ENCODE measurements around the gene KLHL42. TPM values are rescaled to one million over a fixed set of nuclear protein-coding genes. Genes with fewer than 3 reads are reported as not detected.

KLHL42 gene
- total and polyA plus RNA-seq, 2 of the 13 experiments (the other 11 are each of a cell fraction or from before 2014, with no cell fraction given): 13.5 to 14.0 TPM

DNA sequence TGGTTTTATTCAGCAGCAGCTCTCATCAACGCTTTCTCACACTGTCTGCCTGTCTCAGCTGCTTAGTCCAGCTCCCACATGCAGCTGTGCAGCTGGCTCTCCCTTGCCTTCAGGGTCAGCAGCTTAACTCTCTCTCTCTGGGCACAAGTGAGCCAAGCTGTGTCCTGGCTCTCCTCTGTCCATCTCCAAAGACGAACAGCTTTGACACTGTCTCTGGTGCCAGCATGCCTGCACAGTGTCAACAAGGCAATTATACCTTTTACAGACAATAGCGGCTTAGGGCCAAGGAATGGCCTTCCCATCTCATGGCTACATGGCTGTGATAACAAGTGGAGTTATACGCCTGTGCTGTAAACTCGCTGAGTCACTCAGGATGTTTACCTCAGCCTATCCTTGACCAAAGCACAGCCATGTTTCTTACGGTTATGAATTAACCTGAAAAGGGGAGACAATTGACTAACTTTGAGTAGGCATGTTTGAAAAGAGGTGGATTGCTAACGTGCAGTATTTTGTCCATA, 38.4 kb downstream of the KLHL42 start (continued):
- TF ChIP-seq GFI1 (CRISPR knock-in tag; IDR thresholded peaks at IDR 0.05; ENCODE audit: borderline replicate concordance) (no peak), SOX13 (IDR thresholded peaks at IDR 0.05) (no peak), SOX13 (CRISPR knock-in tag; conservative IDR thresholded peaks at IDR 0.05 in 1 of 2, IDR thresholded peaks at IDR 0.05 in 1 of 2) (peak; percentile 35 to 76; a peak in 2 of 4 replicates), ZNF101 (CRISPR knock-in tag; IDR thresholded peaks at IDR 0.05; ENCODE audit: borderline replicate concordance, low read depth) (no peak), ZNF354B (CRISPR knock-in tag; IDR thresholded peaks at IDR 0.05) (no peak), EP300 (IDR thresholded peaks at IDR 0.05; ENCODE audit: low read depth in 2 of 2, low read length in 2 of 2) (peak in 1 of 2 experiments; percentile 18; a peak in 1 of 4 replicates), EP300 (CRISPR knock-in tag; IDR thresholded peaks at IDR 0.05; ENCODE audit: borderline replicate concordance) (no peak), GATAD2A (CRISPR knock-in tag; IDR thresholded peaks at IDR 0.05) (peak; percentile 71), ZSCAN21 (CRISPR knock-in tag; IDR thresholded peaks at IDR 0.05; ENCODE audit: borderline replicate concordance) (no peak), FOSL2 (CRISPR knock-in tag; IDR thresholded peaks at IDR 0.05) (peak; percentile 83), GABPA (IDR thresholded peaks at IDR 0.05; ENCODE audit: low read depth, low read length) (no peak), GABPA (CRISPR knock-in tag; IDR thresholded peaks at IDR 0.05; ENCODE audit: low read depth) (peak; percentile 16; the same call in 1 of the 2 replicates), TGIF2 (CRISPR knock-in tag; IDR thresholded peaks at IDR 0.05) (no peak), YY1 (IDR thresholded peaks at IDR 0.05; ENCODE audit: insufficient read depth, insufficient replicate concordance, low read depth, low read length) (no peak), RAD21 (CRISPR knock-in tag; IDR thresholded peaks at IDR 0.05) (no peak), TOPORS (CRISPR knock-in tag; IDR thresholded peaks at IDR 0.05) (no peak), ZMYM3 (CRISPR knock-in tag; IDR thresholded peaks at IDR 0.05) (0 out of 2 replicates have a peak, but pooled peaks have one; percentile 19), THAP8 (CRISPR knock-in tag; IDR thresholded peaks at IDR 0.05; ENCODE audit: borderline replicate concordance) (no peak), LCORL (IDR thresholded peaks at IDR 0.05) (no peak), LCORL (CRISPR knock-in tag; IDR thresholded peaks at IDR 0.05) (no peak), ZNF335 (CRISPR knock-in tag; IDR thresholded peaks at IDR 0.05) (no peak)
- TF ChIP-seq, protein P1, sequence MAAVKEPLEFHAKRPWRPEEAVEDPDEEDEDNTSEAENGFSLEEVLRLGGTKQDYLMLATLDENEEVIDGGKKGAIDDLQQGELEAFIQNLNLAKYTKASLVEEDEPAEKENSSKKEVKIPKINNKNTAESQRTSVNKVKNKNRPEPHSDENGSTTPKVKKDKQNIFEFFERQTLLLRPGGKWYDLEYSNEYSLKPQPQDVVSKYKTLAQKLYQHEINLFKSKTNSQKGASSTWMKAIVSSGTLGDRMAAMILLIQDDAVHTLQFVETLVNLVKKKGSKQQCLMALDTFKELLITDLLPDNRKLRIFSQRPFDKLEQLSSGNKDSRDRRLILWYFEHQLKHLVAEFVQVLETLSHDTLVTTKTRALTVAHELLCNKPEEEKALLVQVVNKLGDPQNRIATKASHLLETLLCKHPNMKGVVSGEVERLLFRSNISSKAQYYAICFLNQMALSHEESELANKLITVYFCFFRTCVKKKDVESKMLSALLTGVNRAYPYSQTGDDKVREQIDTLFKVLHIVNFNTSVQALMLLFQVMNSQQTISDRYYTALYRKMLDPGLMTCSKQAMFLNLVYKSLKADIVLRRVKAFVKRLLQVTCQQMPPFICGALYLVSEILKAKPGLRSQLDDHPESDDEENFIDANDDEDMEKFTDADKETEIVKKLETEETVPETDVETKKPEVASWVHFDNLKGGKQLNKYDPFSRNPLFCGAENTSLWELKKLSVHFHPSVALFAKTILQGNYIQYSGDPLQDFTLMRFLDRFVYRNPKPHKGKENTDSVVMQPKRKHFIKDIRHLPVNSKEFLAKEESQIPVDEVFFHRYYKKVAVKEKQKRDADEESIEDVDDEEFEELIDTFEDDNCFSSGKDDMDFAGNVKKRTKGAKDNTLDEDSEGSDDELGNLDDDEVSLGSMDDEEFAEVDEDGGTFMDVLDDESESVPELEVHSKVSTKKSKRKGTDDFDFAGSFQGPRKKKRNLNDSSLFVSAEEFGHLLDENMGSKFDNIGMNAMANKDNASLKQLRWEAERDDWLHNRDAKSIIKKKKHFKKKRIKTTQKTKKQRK (IDR thresholded peaks at IDR 0.05; ENCODE audit: low read length): no peak
- TF ChIP-seq, protein P2, sequence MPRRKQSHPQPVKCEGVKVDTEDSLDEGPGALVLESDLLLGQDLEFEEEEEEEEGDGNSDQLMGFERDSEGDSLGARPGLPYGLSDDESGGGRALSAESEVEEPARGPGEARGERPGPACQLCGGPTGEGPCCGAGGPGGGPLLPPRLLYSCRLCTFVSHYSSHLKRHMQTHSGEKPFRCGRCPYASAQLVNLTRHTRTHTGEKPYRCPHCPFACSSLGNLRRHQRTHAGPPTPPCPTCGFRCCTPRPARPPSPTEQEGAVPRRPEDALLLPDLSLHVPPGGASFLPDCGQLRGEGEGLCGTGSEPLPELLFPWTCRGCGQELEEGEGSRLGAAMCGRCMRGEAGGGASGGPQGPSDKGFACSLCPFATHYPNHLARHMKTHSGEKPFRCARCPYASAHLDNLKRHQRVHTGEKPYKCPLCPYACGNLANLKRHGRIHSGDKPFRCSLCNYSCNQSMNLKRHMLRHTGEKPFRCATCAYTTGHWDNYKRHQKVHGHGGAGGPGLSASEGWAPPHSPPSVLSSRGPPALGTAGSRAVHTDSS (CRISPR knock-in tag; conservative IDR thresholded peaks at IDR 0.05): no peak
